Upper lobe of left lung (tissue), 4 donors: ENCODE results near the gene APOC1.

Experiments
- CTCF ChIP-seq, 6 experiments: fragments of 450-650 bp in 4 of 6; fragments of 200-600 bp in 2 of 6; sonication (generic) in 2 of 6; IDR thresholded peaks; one replicate each; pipeline ENCODE4 v1.5.1; 2016 to 2019; ENCODE audit warnings: antibody characterized with exemption in 6 of 6
- EP300 ChIP-seq, 4 donors: sonication (generic); formaldehyde crosslinking; IDR thresholded peaks; one replicate each; pipeline ENCODE4 v1.5.1; 2017; ENCODE audit warnings: antibody characterized with exemption in 4 of 4, control low read depth in 2 of 4

GRCh38 chr19:44943801-44944249, 29.4 kb downstream of the APOC1 start:
- TF ChIP-seq CTCF (IDR thresholded peaks at IDR 0.05), result peak in 1 of 6 experiments; percentile 14
- no peak for TF ChIP-seq EP300 (IDR thresholded peaks at IDR 0.05)
